ENCODE measurements around the gene ZHX3.

Gene ZHX3

GRCh38 chr20:41359541-41360011, 42.0 kb upstream of the ZHX3 start:
- H3K4me1 ChIP-seq: no peaks in the 10 kb centered on the region
- H3K27me3 ChIP-seq (ENCODE audit: low read depth): no peaks in the 10 kb centered on the region
- no peaks in the 10 kb centered on the region for H3K9me3 ChIP-seq
- H3K36me3 ChIP-seq (replicated peaks): peaks cover 30% of the 10 kb centered on the region
- in situ Hi-C loops (cut with MboI; ENCODE audit: low sequenced_read_pairs): no loop called here
- no peak overlapping the region for H3K4me3 ChIP-seq
- DNase-seq (ENCODE audit: low spot score in 2 of 2): no peak

- H3K4me1 ChIP-seq: no peaks in the 10 kb centered on the region
- in situ Hi-C loops (cut with MboI; ENCODE audit: low sequenced_read_pairs): no loop called here
- no peaks in the 10 kb centered on the region for H3K9me3 ChIP-seq
- peaks cover 27% of the 10 kb centered on the region for H3K36me3 ChIP-seq (replicated peaks)
- no peaks in the 10 kb centered on the region for H3K27me3 ChIP-seq (ENCODE audit: low read depth)
- no peak overlapping the region for H3K4me3 ChIP-seq
- no peak for DNase-seq (ENCODE audit: low spot score in 2 of 2)
Measured at GRCh38 chr20:41358717-41359116, 41.2 kb upstream of the ZHX3 start.

- no peak for DNase-seq (ENCODE audit: low spot score in 2 of 2)
- no peaks in the 10 kb centered on the region for H3K9me3 ChIP-seq
- H3K4me1 ChIP-seq: no peaks in the 10 kb centered on the region
- in situ Hi-C loops (cut with MboI; ENCODE audit: low sequenced_read_pairs): no loop called here
- no peaks in the 10 kb centered on the region for H3K27me3 ChIP-seq (ENCODE audit: low read depth)
- H3K4me3 ChIP-seq: no peak overlapping the region
- H3K36me3 ChIP-seq (replicated peaks): peaks cover 24% of the 10 kb centered on the region
Measured at GRCh38 chr20:41358230-41358629, 40.7 kb upstream of the ZHX3 start.

GRCh38 chr20:41357424-41358163, 40.1 kb upstream of the ZHX3 start:
- Histone ChIP-seq H3K36me3 (replicated peaks) (peaks cover 23% of the 10 kb centered on the region), H3K27me3 (ENCODE audit: low read depth) (no peaks in the 10 kb centered on the region), H3K4me3 (no peak overlapping the region), H3K4me1 (no peaks in the 10 kb centered on the region), H3K9me3 (no peaks in the 10 kb centered on the region)
- no peak for DNase-seq (ENCODE audit: low spot score in 2 of 2)
- in situ Hi-C loops (cut with MboI; ENCODE audit: low sequenced_read_pairs): no loop called here

- H3K36me3 ChIP-seq (replicated peaks): peaks cover 18% of the 10 kb centered on the region
- H3K9me3 ChIP-seq: no peaks in the 10 kb centered on the region
- no peak overlapping the region for H3K4me3 ChIP-seq
- in situ Hi-C loops (cut with MboI; ENCODE audit: low sequenced_read_pairs): no loop called here
- DNase-seq (ENCODE audit: low spot score in 2 of 2): no peak
- no peaks in the 10 kb centered on the region for H3K4me1 ChIP-seq
- no peaks in the 10 kb centered on the region for H3K27me3 ChIP-seq (ENCODE audit: low read depth)
Measured at GRCh38 chr20:41356951-41357350, 39.4 kb upstream of the ZHX3 start.

GRCh38 chr20:41355598-41356203, 38.2 kb upstream of the ZHX3 start:
- in situ Hi-C loops (cut with MboI; ENCODE audit: low sequenced_read_pairs): no loop called here

GRCh38 chr20:41355192-41355591, 37.7 kb upstream of the ZHX3 start:
- Histone ChIP-seq H3K4me1 (no peaks in the 10 kb centered on the region), H3K4me3 (no peak overlapping the region), H3K27me3 (ENCODE audit: low read depth) (no peaks in the 10 kb centered on the region), H3K9me3 (no peaks in the 10 kb centered on the region), H3K36me3 (replicated peaks) (peaks cover 10% of the 10 kb centered on the region)
- no peak for DNase-seq (ENCODE audit: low spot score in 2 of 2)
- in situ Hi-C loops (cut with MboI; ENCODE audit: low sequenced_read_pairs): no loop called here

More at GRCh38 chr20:41355598-41356203, 38.2 kb upstream of the ZHX3 start:
- Histone ChIP-seq H3K36me3 (replicated peaks) (peaks cover 12% of the 10 kb centered on the region), H3K9me3 (no peaks in the 10 kb centered on the region), H3K4me3 (no peak overlapping the region), H3K27me3 (ENCODE audit: low read depth) (no peaks in the 10 kb centered on the region), H3K4me1 (no peaks in the 10 kb centered on the region)
- no peak for DNase-seq (ENCODE audit: low spot score in 2 of 2)

GRCh38 chr20:41353530-41353929, 36.0 kb upstream of the ZHX3 start:
- Histone ChIP-seq H3K4me1 (no peaks in the 10 kb centered on the region), H3K9me3 (no peaks in the 10 kb centered on the region), H3K36me3 (replicated peaks) (peaks cover 10% of the 10 kb centered on the region), H3K4me3 (no peak overlapping the region), H3K27me3 (ENCODE audit: low read depth) (no peaks in the 10 kb centered on the region)
- in situ Hi-C loops (cut with MboI; ENCODE audit: low sequenced_read_pairs): no loop called here
- DNase-seq (ENCODE audit: low spot score in 2 of 2): no peak

GRCh38 chr20:41352666-41353065, 35.1 kb upstream of the ZHX3 start:
- Histone ChIP-seq H3K4me1 (no peaks in the 10 kb centered on the region), H3K4me3 (no peak overlapping the region), H3K27me3 (ENCODE audit: low read depth) (no peaks in the 10 kb centered on the region), H3K36me3 (replicated peaks) (peaks cover 5% of the 10 kb centered on the region), H3K9me3 (no peaks in the 10 kb centered on the region)
- in situ Hi-C loops (cut with MboI; ENCODE audit: low sequenced_read_pairs): no loop called here
- DNase-seq (ENCODE audit: low spot score in 2 of 2): no peak

GRCh38 chr20:41352106-41352505, 34.6 kb upstream of the ZHX3 start:
- Histone ChIP-seq H3K4me3 (no peak overlapping the region), H3K4me1 (no peaks in the 10 kb centered on the region), H3K9me3 (no peaks in the 10 kb centered on the region), H3K36me3 (replicated peaks) (no peaks in the 10 kb centered on the region; the same call in 1 of the 2 replicates), H3K27me3 (ENCODE audit: low read depth) (no peaks in the 10 kb centered on the region)
- in situ Hi-C loops (cut with MboI; ENCODE audit: low sequenced_read_pairs): no loop called here
- DNase-seq (ENCODE audit: low spot score in 2 of 2): no peak

GRCh38 chr20:41350408-41350962, 33.0 kb upstream of the ZHX3 start:
- no peaks in the 10 kb centered on the region for H3K4me1 ChIP-seq
- H3K36me3 ChIP-seq (replicated peaks): no peaks in the 10 kb centered on the region
- in situ Hi-C loops (cut with MboI; ENCODE audit: low sequenced_read_pairs): no loop called here
- no peak overlapping the region for H3K4me3 ChIP-seq
- no peaks in the 10 kb centered on the region for H3K9me3 ChIP-seq
- no peaks in the 10 kb centered on the region for H3K27me3 ChIP-seq (ENCODE audit: low read depth)
- DNase-seq (ENCODE audit: low spot score in 2 of 2): no peak

- H3K4me3 ChIP-seq: no peak overlapping the region
- H3K9me3 ChIP-seq: no peaks in the 10 kb centered on the region
- H3K27me3 ChIP-seq (ENCODE audit: low read depth): no peaks in the 10 kb centered on the region
- no peak for DNase-seq (ENCODE audit: low spot score in 2 of 2)
- H3K36me3 ChIP-seq (replicated peaks): no peaks in the 10 kb centered on the region
- H3K4me1 ChIP-seq: no peaks in the 10 kb centered on the region
- in situ Hi-C loops (cut with MboI; ENCODE audit: low sequenced_read_pairs): loop anchor here (10.0 kb wide), 1 partner anchor 385 kb away; no protein-coding TSS in a partner anchor
Measured at GRCh38 chr20:41349943-41350342, 32.4 kb upstream of the ZHX3 start.

GRCh38 chr20:41349266-41349665, 31.7 kb upstream of the ZHX3 start:
- no peak for DNase-seq (ENCODE audit: low spot score in 2 of 2)
- no peaks in the 10 kb centered on the region for H3K36me3 ChIP-seq (replicated peaks)
- in situ Hi-C loops (cut with MboI; ENCODE audit: low sequenced_read_pairs): loop anchor here (10.0 kb wide), 1 partner anchor 384 kb away; no protein-coding TSS in a partner anchor

More at GRCh38 chr20:41349266-41349665, 31.7 kb upstream of the ZHX3 start:
- H3K4me3 ChIP-seq: no peak overlapping the region
- no peaks in the 10 kb centered on the region for H3K4me1 ChIP-seq
- no peaks in the 10 kb centered on the region for H3K9me3 ChIP-seq
- no peaks in the 10 kb centered on the region for H3K27me3 ChIP-seq (ENCODE audit: low read depth)

All from HAP-1 (cell line).